ENCODE data around the gene LAGE3. TPM values are rescaled to one million over a fixed set of nuclear protein-coding genes. Genes with fewer than 3 reads are reported as not detected.

LAGE3 gene
- total and polyA plus RNA-seq, 10 of the 15 experiments (the other 5 are each of a cell fraction or from before 2014, with no cell fraction given): 5.3 to 63.7 (median 19.7) TPM

GRCh38 chrX:154515090-154515965 lies 36.2 kb upstream of the LAGE3 start:
- peak overlapping the region; percentile 83 for H3K9ac ChIP-seq (ENCODE audit: control insufficient read depth, insufficient read depth, low read length)
- DNase-seq (ENCODE audit: low read depth, low spot score) (no peak), FAIRE-seq (peak; percentile 83), ATAC-seq (peak; percentile 47)
- peak overlapping the region; percentile 72 for H3K27ac ChIP-seq (ENCODE audit: control insufficient read depth, insufficient read depth)
- SMC1A ChIA-PET (ENCODE audit: uncharacterized antibody, unreplicated experiment): interaction anchor here (1.5 kb wide), 1 partner anchor 25 kb away, joined by 4 read pairs; the partner anchor contains the start of gene SLC10A3
- 41% methylated on average over 30 of the region's 34 CpGs for WGBS (ENCODE audit: insufficient coverage, insufficient replicate concordance, low lambda C conversion rate, missing lambda C conversion rate)
- CTCF ChIA-PET: interaction anchor here (1.1 kb wide), 1 partner anchor 18 kb away, joined by 3 read pairs; no protein-coding TSS in a partner anchor
- no peaks in the 10 kb centered on the region; the same call in none of the 2 replicates for H3K79me2 ChIP-seq (ENCODE audit: control insufficient read depth, insufficient read depth, low read length)
- no peaks in the 10 kb centered on the region for H4K20me1 ChIP-seq (ENCODE audit: control insufficient read depth, insufficient read depth)
- no peaks in the 10 kb centered on the region; the same call in 2 of the 3 replicates for H3K9me3 ChIP-seq (replicated peaks; ENCODE audit: control insufficient read depth, insufficient read depth, low read length)
- no peaks in the 10 kb centered on the region for H3K4me1 ChIP-seq (ENCODE audit: control insufficient read depth, insufficient read depth, low read length)
- peak overlapping the region; percentile 78 for H3K4me3 ChIP-seq
- RAD21 ChIA-PET (ENCODE audit: unreplicated experiment): interaction anchor here (1.4 kb wide), 1 partner anchor 31 kb away, joined by 4 read pairs; no protein-coding TSS in a partner anchor
- no peaks in the 10 kb centered on the region for H3K27me3 ChIP-seq (replicated peaks in 1 of 2; ENCODE audit: control insufficient read depth in 2 of 2, insufficient read depth in 2 of 2, low read length in 1 of 2)
- POLR2A ChIA-PET: interaction anchor here (0.9 to 2.4 kb wide), 4 partner anchors 16 to 117 kb away, joined by 3 to 12 read pairs (median 4); partner anchors contain the start of genes LAGE3, RPL10 and SLC10A3
- TSS peak; percentile 72 for BruUV-seq (replicated peaks)
- H3K36me3 ChIP-seq (ENCODE audit: control insufficient read depth in 2 of 2, insufficient read depth in 2 of 2, low read length in 1 of 2): no peaks in the 10 kb centered on the region
- in situ Hi-C loops (cut with MboI) (no loop called here), intact Hi-C loops (cut with micrococcal nuclease; ENCODE audit: unreplicated experiment) (loop anchor here (5.0 kb wide), 1 partner anchor 38 kb away; the partner anchor contains the start of gene LAGE3)
- peak overlapping the region; percentile 60; the same call in 1 of the 2 replicates for H2AFZ ChIP-seq (ENCODE audit: control insufficient read depth, low read depth, low read length)
- TF ChIP-seq POLR2A (IDR thresholded peaks at IDR 0.05; ENCODE audit: low read depth, low read length) (peak; percentile 12), WRNIP1 (IDR thresholded peaks at IDR 0.05; ENCODE audit: borderline replicate concordance, low read depth, low read length) (no peak), SPI1 (IDR thresholded peaks at IDR 0.05; ENCODE audit: borderline replicate concordance, insufficient read depth, low read depth, low read length) (peak; percentile 68; the same call in 1 of the 2 replicates), PKNOX1 (IDR thresholded peaks at IDR 0.05) (peak; percentile 33; the same call in 1 of the 2 replicates), CREM (IDR thresholded peaks at IDR 0.05; ENCODE audit: low read depth) (0 out of 2 replicates have a peak, but pooled peaks have one; percentile 9), EGR1 (IDR thresholded peaks at IDR 0.05; ENCODE audit: borderline replicate concordance in 1 of 2, low read depth in 2 of 2, low read length in 2 of 2) (no peak), ATF7 (IDR thresholded peaks at IDR 0.05; ENCODE audit: low read depth) (peak; percentile 56; the same call in 1 of the 2 replicates), NBN (IDR thresholded peaks at IDR 0.05) (0 out of 2 replicates have a peak, but pooled peaks have one; percentile 21)
- peak overlapping the region; percentile 1 for H3K4me2 ChIP-seq (ENCODE audit: control insufficient read depth, insufficient read depth)

All from GM12878 (cell line).